ENCODE data around the gene PSMB2.
"Not testable (repeated sequence)": the region's sequence is repeated elsewhere in the genome, so short reads cannot be mapped to it uniquely, and the experiment has no call there.

Gene PSMB2

DNA sequence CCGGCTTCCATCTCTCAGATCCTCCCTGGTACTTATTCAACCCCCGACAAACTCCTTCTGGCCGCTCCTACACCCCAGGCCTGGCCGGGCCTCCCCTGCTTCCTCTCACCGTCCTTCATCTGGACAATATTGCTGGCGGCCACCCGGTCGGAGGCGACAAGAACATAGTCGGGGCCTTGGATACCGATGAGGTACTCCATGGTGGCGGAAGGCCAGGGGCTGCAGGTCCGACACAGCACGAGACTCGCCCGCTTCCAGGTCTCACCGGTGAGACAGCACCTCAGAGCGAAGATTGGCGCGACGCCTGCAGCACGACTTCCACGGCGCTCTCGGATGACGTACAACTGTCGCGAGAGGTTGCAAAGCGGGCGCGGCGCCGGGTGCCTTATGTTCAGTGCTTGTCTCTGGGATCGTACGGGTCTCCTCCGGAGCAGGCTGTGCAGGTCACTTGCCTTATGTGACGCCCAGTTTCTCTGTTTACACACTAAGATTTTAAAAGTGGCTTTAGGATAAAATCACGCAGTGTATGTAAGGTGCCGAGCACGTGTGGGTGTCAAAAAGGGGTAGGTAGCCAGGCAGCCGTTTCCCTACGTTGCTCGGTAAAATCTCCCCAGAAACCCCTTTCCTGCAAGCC, at the start of gene PSMB2:
PSMB2 (minus strand) TSS at position 294 of the 634 bp plus-strand sequence; CDS start at position 200, 94 bp downstream.
- DNase-seq, result peak; percentile 97

DNA sequence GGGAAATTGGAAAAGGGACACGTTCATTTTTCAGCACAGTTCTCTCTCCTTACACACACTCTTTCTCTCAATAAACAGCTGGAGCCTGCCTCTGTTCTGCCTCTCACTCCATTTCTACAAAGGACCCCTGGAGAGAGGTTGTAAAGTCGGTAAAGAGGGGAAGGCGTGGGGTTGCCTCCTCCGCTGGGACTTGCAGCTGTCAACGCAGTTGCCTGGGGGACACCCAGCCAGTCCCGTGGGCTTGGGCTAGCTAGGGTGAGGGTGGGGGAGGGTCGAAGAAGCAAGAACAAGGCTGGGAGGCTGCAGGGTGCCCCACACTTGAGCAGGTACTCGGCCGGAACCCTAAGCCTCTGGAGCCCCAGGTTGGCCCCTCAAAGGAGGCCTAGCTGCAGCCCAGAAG, 49.8 kb upstream of the PSMB2 start:
- no peak for DNase-seq

DNA sequence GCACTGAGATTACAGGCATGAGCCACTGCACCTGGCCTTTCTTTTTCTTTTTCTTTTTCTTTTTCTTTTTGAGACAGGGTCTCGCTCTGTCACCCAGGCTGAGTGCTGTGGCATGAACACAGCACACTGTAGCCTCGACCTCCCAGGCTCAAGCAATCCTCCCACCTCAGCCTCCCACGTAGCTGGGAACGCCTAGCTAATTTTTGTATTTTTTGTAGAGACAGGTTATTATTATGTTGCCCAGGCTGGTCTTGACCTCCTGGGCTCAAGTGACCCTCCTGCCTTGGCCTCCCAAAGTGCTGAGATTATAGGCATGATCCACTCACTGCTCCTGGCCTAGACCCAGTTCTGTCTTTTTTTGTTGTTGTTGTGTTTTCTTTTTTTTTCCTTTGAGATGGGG, 48.8 kb upstream of the PSMB2 start:
- not testable (repeated sequence) for DNase-seq

DNA sequence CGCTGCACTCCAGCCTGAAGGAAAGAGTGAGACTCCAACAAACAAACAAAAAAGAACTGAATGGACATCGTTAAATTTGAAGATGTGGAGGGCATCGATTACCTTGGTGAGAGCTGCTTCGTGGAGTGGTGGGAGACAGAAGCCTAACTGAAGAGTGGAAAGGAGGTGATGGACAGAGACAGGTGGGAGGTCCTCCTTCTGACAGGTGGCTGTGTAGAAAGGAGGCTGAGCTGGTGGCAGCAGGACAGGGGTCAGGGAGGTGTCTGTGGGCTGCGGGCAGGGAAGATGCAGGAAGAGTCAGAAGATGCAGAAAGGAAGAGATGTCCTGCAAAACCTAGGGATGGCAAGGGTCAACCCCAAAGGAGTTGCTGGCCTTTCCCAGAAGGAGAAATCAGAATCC, 46.8 kb upstream of the PSMB2 start:
- no peak for DNase-seq

DNA sequence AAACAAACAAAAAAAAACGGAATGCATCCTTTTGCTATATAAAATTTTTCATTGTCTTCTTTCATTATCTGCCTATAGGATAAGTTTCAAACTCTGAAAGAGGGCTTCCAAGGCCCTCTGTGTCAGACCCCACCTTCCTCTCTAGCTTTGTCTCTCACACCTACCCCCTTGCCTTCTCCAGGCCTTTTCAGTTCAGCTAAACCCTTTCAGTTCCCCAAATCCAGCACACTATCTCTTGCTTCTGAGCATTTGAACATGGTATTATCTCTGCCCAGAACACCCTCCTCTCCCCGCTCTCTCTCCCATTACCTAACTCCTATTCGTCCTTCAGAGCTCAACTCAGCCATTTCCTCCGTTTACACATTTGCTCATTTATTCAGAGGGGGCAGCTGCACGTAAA, 41.7 kb upstream of the PSMB2 start:
- DNase-seq, result no peak

DNA sequence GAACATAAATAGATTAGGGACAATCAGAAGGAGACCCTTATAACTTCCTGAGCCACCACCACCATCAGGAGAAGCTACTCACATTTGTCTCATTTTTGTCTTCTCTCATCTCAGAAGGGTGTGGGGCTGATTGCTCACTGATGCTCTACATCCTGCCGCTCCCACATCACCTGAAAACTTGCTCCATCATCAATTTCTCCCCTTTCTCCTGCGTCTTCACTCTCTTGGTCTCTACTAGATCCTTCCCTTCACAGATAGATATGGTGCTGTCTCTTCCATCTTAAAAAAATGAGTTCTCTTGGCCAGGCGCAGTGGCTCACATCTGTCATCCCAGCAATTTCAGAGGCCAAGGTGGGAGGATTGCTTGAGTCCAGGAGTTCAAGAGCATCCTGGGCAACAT, 38.9 kb upstream of the PSMB2 start:
- DNase-seq, result no peak

DNA sequence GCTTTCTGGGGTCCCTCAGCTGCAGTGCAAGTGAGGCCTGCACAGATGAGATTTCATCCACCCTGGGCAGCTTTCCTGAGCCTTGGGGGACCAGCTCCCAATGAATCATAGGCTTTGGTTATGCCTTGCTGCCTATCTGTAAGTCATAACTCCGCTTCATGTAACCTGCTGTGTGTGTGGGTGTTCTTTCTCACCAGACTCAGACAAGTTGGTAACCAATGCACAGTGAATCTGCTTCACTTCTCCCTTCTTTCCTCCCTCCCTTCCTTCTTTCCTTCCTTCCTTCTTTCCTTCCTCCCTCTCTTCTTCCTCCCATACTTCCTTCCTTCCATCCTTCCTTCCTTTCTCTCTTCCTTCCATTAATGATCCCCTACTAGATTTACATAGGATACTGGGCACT, 34.4 kb upstream of the PSMB2 start:
- DNase-seq, result no peak

DNA sequence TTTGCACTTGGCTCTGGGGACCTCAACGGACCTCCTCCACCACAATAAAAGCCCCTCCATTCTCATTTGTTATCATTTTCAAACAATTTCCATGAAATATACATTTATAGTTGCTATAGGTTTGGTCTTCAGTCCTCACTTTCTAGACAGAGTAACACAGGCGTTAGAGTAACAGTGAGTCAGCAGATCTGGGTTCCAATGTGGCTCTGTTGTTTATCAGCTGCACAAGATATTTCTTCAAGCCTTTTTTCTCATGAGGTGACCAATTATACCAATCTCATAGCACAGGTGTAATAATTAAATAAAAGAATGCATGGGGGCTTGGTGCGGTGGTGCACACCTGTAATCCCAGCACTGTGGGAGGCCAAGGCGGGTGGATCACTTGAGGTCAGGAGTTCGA, 32.8 kb upstream of the PSMB2 start:
- no peak for DNase-seq

DNA sequence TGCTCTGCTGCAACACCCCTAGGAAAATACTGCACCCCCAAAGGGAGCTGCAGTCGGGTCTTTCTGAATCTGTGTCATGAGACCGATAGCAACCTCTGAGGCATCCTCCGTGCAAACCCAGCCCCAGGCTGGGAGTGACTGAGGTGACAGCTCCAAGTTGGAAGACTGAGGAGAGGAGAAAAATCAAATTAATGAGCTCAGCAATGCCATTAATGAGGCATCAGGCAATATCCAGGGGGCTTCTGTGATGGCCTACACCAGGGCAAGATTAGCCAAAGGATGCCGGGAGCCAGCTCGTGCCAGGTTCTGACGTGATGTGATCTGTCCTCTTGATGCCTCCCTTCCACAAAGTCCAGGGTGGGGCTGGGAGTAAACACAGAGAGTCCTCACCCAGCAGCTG, 30.8 kb upstream of the PSMB2 start:
- DNase-seq, result no peak

DNA sequence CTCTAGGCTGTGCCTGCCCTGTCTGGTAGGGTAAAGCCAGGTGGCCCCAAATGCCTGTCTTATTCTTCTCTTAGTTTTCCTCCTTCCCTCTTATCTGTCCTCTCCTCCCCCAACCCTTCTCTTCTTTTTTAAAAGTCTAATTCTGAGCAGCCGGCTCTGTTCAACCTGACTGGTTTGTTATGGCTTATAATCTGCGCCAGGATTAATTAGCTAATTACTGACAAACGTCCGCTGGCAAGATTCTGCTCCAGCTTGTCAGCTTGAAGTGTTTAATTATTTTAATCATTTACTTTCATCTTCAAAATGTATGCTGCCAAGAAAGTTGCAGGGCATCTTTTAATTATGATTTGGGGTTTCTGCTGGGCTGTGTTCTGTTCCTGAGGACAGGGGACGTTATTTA, 27.2 kb upstream of the PSMB2 start:
- no peak for DNase-seq

DNA sequence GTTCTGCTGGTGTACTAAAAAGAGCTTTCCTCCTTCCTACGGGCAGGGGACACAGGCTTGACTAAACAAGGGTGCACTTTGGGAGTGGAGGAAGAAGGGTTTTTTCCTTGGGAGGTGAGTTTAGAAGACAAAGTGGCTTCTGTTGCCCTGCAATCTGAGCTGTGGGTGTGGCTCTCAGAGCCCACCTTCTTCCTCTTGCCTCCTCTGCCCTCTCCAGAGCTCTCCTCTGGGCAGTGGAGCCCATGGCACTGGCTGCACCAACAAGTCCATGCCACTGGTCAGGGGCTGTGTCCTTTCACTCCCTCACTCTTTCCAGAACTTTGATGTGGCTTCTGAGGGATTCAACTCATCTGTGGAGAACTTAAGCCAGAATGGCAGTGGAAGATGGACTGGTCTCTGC, 25.6 kb upstream of the PSMB2 start:
- DNase-seq, result no peak

DNA sequence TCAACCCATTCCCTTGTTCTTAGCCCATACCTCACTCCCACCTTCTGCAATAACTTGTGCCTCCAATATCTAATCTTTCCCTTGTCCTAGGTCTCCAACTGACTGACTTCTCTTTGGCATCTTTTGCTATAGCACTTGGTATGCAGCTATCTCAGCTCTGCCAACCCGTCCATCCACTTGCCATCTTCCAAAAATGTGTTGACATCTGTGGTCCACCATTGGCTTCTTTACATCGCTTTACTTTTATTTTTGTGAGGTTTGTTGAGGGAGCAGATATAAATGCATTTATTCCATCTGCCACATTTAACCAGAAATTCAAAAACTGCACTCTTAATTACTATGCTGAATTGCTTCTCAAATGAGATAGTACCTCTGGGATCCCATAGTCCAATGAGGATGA, 24.9 kb upstream of the PSMB2 start:
- no peak for DNase-seq

DNA sequence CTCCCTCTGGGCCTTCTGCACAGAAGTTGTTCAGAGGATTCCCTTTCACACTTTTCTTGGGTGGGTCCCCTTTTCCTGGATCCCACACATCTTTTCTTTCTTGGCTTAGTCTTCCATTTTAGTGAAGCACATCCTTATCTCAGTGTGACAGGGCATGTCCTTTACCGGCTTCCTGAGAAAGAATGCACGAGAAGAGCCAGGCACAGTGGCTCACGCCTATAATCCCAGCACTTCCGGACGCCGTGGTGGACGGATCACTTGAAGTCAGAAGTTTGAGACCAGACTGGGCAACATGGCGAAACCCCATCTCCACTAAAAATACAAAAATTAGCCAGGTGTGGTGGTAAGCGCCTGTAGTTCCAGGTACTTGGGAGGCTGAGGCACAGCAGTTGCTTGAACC, 22.1 kb upstream of the PSMB2 start:
- DNase-seq, result no peak

DNA sequence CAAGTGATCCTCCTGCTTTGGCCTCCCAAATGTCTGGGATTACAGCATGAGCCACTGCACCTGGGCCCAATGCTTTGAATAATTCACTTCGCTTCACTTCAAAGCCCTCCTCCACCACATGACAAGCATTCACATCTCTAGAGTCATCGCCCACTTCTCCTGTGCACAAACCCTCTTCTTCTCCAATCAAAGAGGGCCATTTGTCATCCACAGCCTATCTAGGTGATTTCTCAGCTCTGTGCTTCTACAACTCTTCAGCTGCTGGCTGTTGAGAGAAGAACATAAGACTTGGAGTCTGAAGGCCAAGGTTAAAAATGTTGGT, 20.1 kb upstream of the PSMB2 start:
- DNase-seq, result no peak

DNA sequence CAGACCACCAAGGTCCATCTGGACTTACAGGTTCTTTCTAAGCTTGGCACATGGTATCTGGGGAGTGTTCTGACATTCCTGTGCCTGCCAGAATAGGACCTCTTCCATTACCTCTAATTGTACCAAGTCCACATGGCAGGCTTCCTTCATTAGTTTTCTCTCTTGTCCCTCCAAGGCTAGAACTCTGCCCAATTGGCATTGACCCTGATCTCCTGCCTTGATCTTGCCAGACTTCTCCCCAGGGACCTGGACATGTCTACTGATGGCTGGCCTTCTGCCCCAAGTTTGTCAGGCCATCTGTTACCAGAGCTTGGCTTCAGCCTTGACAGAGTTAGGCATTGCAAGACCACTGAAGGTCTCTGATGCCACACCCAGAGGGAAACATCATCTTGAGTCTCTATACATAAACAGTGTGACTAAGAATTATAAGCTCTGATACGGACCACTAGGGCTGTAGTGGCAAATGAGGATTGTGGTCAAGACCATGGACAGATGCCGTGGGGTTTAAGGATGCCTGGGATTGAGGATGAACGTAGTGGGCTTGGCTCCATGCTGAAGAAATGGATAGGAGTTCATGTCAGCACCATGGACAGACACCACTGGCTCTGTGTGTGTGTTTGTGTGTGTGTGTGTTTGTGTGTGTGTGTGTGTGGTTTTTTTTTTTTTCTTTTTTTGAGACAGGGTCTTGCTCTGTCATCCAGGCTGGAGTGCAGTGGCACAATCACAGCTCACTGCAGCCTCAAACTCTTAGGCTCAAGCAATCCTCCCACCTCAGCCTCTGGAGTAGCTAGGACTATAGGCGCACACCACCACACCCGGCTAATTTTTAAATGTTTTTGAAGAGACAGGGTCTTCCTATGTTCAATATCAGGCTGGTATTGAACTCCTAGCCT, 19.5 kb upstream of the PSMB2 start:
- peak; percentile 32 for DNase-seq

DNA sequence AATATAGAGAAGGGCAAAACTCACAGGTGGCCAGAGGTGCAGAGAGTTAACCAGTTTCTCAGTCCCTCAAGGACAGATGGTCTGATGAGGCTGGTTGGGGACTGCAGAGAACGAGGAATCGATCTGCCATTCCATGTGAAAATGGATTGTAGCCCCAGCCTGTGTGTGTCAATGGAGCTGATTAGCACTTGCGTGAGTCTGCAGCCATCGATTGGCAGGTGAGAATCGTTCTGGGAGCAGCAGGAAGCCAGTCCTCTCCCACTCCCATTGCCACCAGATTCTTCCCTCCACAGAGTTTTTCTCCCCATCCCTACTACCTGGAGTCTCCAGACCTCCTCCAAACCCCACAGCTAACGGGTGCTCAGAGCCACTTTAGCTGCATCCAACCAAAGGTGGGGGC, 18.3 kb upstream of the PSMB2 start:
- no peak for DNase-seq

DNA sequence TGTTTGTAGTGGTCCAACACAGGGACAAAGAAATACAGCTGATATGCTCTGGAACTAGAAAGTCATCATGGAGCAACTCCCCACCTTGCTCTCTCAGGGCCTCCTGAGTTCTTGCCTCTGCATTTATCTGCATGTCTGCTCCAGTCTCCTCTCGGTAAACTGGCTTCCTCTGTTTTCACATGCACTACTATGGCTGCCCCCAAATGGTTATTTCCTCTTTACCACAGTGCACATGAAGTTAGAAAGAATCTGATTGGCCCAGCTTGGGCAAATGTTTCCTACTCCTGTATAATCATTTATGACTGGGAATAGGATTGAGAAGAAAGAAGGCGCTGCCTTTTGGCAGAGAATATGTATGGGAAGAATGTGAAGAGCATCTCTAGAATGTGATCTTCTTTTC, 16.5 kb upstream of the PSMB2 start:
- no peak for DNase-seq

DNA sequence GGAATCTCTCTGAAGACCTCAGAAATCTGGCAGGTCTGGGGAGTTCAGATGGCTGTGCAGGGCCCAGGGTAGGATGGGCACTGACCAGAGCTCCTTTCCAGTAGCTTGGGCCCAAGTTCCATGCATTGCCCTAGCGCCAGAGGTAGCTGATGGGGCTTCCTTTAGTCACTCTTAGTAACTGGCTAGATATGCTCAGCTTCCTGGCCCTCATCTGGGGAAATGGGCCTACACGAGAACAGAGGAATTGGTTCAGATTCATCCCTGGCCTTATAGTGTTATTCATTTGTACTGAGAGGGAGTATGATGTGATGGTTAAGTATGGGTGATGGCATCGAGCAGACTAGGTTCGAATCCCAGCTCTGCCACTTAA, 15.5 kb upstream of the PSMB2 start:
- no peak for DNase-seq

DNA sequence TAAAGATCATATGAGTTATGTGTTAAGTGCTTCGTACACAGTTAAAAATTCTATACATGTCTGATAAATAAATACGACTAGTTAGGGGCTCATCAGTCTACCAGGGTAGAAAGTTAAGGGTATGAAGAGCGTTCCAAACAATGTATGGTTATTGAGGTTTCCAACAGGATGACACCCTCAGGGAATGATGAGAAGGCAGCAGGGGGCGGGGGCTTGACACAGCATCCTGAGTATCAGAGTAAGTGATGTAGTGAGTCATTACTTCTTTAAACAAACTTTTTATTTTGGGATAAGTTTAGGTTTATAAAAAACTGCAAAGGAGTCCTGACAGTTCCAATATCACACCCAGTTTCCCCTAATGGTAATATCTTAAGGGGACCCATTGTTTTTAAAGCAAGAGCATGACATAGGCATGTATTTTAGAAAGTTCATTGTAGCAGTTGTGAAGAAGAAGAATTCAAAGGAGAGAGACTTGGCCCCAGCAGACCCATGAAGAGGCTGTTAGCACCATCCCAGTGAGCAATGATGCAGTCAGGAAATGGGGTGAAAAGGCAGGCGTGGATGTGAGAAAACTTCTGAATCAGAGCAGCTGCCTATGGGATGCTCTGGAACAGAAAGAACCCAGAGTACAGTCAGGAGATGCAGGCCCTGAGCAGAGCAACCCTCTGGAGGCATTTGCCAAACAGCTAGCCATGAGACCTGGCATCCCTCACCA, 15.0 kb upstream of the PSMB2 start:
- DNase-seq, result no peak

DNA sequence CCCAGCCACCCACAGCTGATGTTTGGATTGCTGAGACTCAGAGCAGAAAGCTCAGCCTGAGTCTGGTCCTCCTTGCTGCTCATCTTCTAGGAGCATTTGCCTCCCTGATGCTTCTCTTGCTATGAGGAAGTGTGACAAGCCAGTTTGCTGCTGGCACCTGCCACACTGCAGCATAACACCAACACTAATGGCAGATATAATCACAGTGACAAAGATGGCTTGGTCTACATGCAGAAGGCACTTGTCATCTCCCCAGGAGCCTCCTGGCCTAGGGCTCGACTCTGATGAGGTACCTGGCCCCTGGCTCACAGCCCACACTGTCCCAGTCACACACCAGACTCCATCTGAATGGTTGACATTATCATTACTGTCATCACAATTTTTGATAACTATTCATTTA, 13.9 kb upstream of the PSMB2 start:
- no peak for DNase-seq

DNA sequence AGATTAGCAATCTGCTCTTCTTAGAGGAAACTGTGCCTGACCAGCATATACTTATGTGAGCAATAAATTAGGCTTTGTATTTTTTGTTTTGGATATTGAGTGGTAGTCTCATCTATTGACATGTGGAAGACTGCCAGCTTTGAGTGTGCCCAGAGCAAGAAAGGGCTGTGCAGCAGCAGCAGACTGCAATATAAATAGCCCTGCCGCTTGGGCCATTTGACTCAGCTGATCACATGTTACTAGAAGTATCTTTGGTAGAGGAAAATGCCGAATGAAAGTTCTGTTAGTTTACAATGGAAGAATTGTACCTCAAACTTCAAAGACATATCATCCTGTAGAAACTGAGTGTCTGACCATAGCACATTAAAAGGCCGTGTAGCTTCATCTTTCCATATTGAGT, 9.1 kb upstream of the PSMB2 start:
- no peak for DNase-seq

DNA sequence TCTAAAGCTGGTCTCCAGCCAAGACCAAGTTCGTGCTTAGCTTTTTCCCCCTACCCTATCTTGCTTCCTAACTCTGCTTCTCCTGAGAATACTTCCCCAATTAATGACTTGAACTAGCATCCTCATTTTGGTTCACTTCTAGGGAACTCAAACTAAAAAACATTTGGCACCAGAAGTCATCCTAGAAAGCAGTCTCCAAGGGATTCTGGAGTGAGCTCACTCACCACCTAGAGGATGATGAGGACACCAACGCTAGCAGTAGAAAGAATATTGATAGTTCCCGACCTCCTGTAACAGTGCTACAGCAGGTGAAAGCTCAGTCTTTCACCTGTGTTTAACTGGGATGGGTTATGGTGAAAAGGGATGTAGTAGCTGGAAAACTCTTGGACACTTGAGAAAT, 4.7 kb upstream of the PSMB2 start:
- DNase-seq, result no peak

DNA sequence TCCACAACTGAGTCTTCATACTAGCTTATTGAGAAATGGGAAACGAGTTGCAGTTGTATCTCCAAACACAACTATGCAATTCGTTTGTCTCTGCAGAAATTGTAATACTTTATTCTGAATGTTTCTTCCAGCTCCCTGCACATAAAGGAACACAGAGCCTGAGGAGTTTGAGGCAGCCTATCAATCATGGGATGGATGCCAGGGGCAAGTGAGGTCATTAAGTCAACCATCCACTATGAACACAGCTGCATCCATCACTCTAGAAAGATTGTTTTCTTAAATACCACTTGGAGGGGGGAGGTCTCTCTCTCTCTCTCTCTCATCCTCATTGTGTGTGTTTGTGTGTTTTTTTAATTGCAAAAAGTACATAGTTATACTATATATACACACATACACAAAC, 2.9 kb upstream of the PSMB2 start:
- no peak for DNase-seq

DNA sequence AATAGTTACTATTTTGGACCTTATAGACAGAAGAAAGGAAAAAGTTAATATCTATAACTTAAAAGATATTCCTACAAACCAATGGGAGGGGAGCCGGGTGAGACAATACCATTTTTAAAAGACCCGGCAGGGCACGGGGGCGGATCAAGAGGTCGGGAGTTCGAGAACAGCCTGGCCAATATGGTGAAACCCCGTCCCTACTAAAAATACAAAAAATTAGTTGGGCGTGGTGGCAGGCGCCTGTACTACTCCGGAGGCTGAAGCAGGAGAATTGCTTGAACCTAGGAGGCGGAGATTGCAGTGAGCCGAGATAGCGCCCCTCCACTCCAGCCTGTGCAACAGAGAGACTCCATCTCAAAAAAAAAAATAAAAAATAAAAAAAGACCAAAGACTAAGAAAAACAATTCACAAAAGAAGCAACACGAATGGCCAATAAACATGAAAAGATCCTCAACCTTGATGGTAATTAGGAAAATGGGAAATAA, 1.2 kb upstream of the PSMB2 start:
- DNase-seq, result no peak

All from femur (tissue), 1 donor.